GM18498 (cell line): ENCODE results near the gene LPCAT4.

Source experiments
- ATAC-seq: cut with Tn5 transposase; IDR thresholded peaks from one replicate; pipeline ENCODE4 v1.9.1; 2021; ENCODE audit warnings: mild to moderate bottlenecking, moderate library complexity; ENCODE audit not compliant: unreplicated experiment

The LPCAT4 gene

GRCh38 chr15:34337557-34338306 lies 29.3 kb downstream of the LPCAT4 start, which contains the start of gene SLC12A6:
Gene SLC12A6 (minus strand): TSS chr15:34337781. CDS start chr15:34336680, 1,101 bp downstream.
- ATAC-seq = peak; percentile 71

- ATAC-seq = peak; percentile 2
These were observed 29.9 kb downstream of the LPCAT4 start for GRCh38 chr15:34336991-34337556.

- ATAC-seq = no peak
These were observed 30.6 kb downstream of the LPCAT4 start for GRCh38 chr15:34336231-34336990.

- no peak for ATAC-seq
These were observed 31.6 kb downstream of the LPCAT4 start for GRCh38 chr15:34335176-34336032.

- no peak for ATAC-seq
These were observed 32.3 kb downstream of the LPCAT4 start for GRCh38 chr15:34334672-34335071.

GRCh38 chr15:34332553-34333120 lies 34.4 kb downstream of the LPCAT4 start:
- no peak for ATAC-seq

GRCh38 chr15:34331809-34332208 lies 35.2 kb downstream of the LPCAT4 start:
- ATAC-seq = no peak

GRCh38 chr15:34330279-34330678 lies 36.7 kb downstream of the LPCAT4 start:
- no peak for ATAC-seq

GRCh38 chr15:34329006-34329405 lies 38.0 kb downstream of the LPCAT4 start:
- ATAC-seq = no peak

GRCh38 chr15:34327906-34328305 lies 39.1 kb downstream of the LPCAT4 start:
- no peak for ATAC-seq

- no peak for ATAC-seq
These were observed 41.6 kb downstream of the LPCAT4 start for GRCh38 chr15:34325368-34325767.

GRCh38 chr15:34324933-34325332 lies 42.1 kb downstream of the LPCAT4 start:
- no peak for ATAC-seq

GRCh38 chr15:34323217-34323616 lies 43.8 kb downstream of the LPCAT4 start:
- ATAC-seq = no peak

- ATAC-seq = peak; percentile 77
These were observed 48.5 kb downstream of the LPCAT4 start for GRCh38 chr15:34318277-34319079.

GRCh38 chr15:34314491-34315490 lies 52.2 kb downstream of the LPCAT4 start:
- ATAC-seq = no peak

GRCh38 chr15:34311563-34311962 lies 55.4 kb downstream of the LPCAT4 start:
- ATAC-seq = no peak
